RWPE1 (cell line): ENCODE results near the gene KHK.

ENCODE experiments used
- CTCF ChIA-PET: fragments of 350-600 bp; sonication (Branson Sonifier 250); formaldehyde crosslinking; extraction: SDS; loops from one replicate; lab custom pipeline; 2021; lab: Yijun Ruan, JAX
- POLR2A ChIA-PET: fragments of 400-600 bp; formaldehyde crosslinking; extraction: SDS; loops from one replicate; lab custom pipeline; 2020; ENCODE audit warnings: antibody characterized with exemption; ENCODE audit not compliant: low non-redundant PET; lab: Yijun Ruan, JAX
- DNase-seq: peaks from one replicate; pipeline ENCODE4 v3.0.0; 2012; ENCODE audit warnings: low spot score
- H3K27ac ChIP-seq: fragments of 450-650 bp; 2 replicates; pipeline ENCODE4 v1.5.1; 2017
- CTCF ChIP-seq: fragments of 450-650 bp; conservative IDR thresholded peaks from 2 replicates; pipeline ENCODE4 v1.5.1; 2017; ENCODE audit warnings: low read depth, mild to moderate bottlenecking

Gene KHK

GRCh38 chr2:27041752-27042151, 44.8 kb upstream of the KHK start:
- no peak for TF ChIP-seq CTCF
- no peak overlapping the region for H3K27ac ChIP-seq
- no peak for DNase-seq
- POLR2A ChIA-PET: interaction anchor here (0.5 kb wide), 1 partner anchor 20 kb away, joined by 4 read pairs; no protein-coding TSS in a partner anchor
- CTCF ChIA-PET: no interaction called here

- ChIA-PET CTCF (interaction anchor here (0.9 kb wide), 1 partner anchor 25 kb away, joined by 3 read pairs; no protein-coding TSS in a partner anchor), POLR2A (interaction anchor here (0.5 kb wide), 1 partner anchor 19 kb away, joined by 4 read pairs; no protein-coding TSS in a partner anchor)
- DNase-seq: no peak
Observed at GRCh38 chr2:27042159-27042661, 44.4 kb upstream of the KHK start.

GRCh38 chr2:27042985-27043634, 43.5 kb upstream of the KHK start:
- POLR2A ChIA-PET: no interaction called here

More at GRCh38 chr2:27042159-27042661, 44.4 kb upstream of the KHK start:
- TF ChIP-seq CTCF: no peak
- no peak overlapping the region for H3K27ac ChIP-seq

GRCh38 chr2:27049422-27050280, 36.9 kb upstream of the KHK start:
- POLR2A ChIA-PET: interaction anchor here (1.2 kb wide), 1 partner anchor 36 kb away, joined by 4 read pairs; no protein-coding TSS in a partner anchor
- TF ChIP-seq CTCF: no peak
- CTCF ChIA-PET: interaction anchor here (0.6 to 1.7 kb wide), 7 partner anchors 11 to 222 kb away, joined by 3 to 6 read pairs (median 5); no protein-coding TSS in a partner anchor
- peak; percentile 43 for DNase-seq
- H3K27ac ChIP-seq: peak overlapping the region; percentile 93

More at GRCh38 chr2:27042985-27043634, 43.5 kb upstream of the KHK start:
- no peak for TF ChIP-seq CTCF
- no peak overlapping the region for H3K27ac ChIP-seq
- no peak for DNase-seq
- CTCF ChIA-PET: interaction anchor here (0.6 to 0.9 kb wide), 2 partner anchors 9 to 26 kb away, joined by 3 read pairs; no protein-coding TSS in a partner anchor

- peak overlapping the region; percentile 93 for H3K27ac ChIP-seq
- ChIA-PET CTCF (interaction anchor here (0.5 to 1.7 kb wide), 8 partner anchors 11 to 254 kb away, joined by 3 to 6 read pairs (median 4); no protein-coding TSS in a partner anchor), POLR2A (interaction anchor here (0.8 to 1.6 kb wide), 4 partner anchors 14 to 35 kb away, joined by 3 to 7 read pairs (median 4); partner anchors contain the start of gene TMEM214)
- peak; percentile 24; the same call in 1 of the 2 replicates for TF ChIP-seq CTCF
- DNase-seq: peak; percentile 84
Observed at GRCh38 chr2:27050281-27050995, 36.1 kb upstream of the KHK start.
